Sigmoid colon (tissue), 4 donors: ENCODE data around the gene CTNNB1.

Source experiments
- CTCF ChIP-seq, 4 experiments: fragments of 450-650 bp in 3 of 4; fragments of 200-600 bp in 1 of 4; IDR thresholded peaks; one replicate each; pipeline ENCODE4 v1.5.1; 2016 to 2019; ENCODE audit warnings: antibody characterized with exemption in 4 of 4, mild to moderate bottlenecking in 3 of 4, moderate library complexity in 2 of 4
- EP300 ChIP-seq, 4 donors: sonication (generic); formaldehyde crosslinking; IDR thresholded peaks; one replicate each; pipeline ENCODE4 v1.6.1; 2017; ENCODE audit warnings: antibody characterized with exemption in 4 of 4
- POLR2A ChIP-seq, 2 donors: fragments of 450-650 bp; IDR thresholded peaks; one replicate each; pipeline ENCODE4 v1.6.1; 2016; ENCODE audit warnings: antibody characterized with exemption in 2 of 2, mild to moderate bottlenecking in 2 of 2, moderate library complexity in 2 of 2
- POLR2AphosphoS5 ChIP-seq, 4 donors: sonication (generic); formaldehyde crosslinking; IDR thresholded peaks; one replicate each; pipeline ENCODE4 v1.6.1; 2017; ENCODE audit warnings: antibody characterized with exemption in 4 of 4

DNA sequence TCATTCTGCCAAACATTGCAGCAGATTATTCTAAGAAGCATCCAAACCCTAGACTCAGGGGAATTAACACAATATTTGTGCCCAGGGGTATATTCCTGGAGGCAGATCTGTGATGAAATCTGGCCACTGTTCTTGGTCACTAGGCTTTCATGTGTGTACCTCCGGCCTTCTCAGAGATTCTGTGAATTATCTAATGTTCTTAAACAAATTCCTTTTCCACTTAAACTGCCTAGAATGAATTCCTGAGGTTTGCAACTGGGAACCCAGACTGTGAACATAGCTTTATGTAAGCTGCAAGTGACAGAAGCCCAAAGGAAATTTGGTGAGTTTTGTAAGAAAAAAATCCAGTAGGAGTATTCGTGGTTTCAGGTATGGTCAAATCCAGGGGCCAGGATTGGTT is 20.7 kb upstream of the CTNNB1 start:
- TF ChIP-seq EP300 (IDR thresholded peaks at IDR 0.05) (no peak), CTCF (IDR thresholded peaks at IDR 0.05) (no peak), POLR2A (IDR thresholded peaks at IDR 0.05) (no peak), POLR2AphosphoS5 (IDR thresholded peaks at IDR 0.05) (no peak)
